Hepatocyte (in vitro differentiated cells): ENCODE results near the gene TRAPPC12. TPM values are rescaled to one million over a fixed set of nuclear protein-coding genes. Genes with fewer than 3 reads are reported as not detected.
A peak's percentile ranks its signal among the peaks of the same experiment; 100 is the strongest.

Experiments
- DNase-seq: peaks from one replicate; pipeline ENCODE4 v3.0.0-alpha.2; 2016; ENCODE audit warnings: low spot score
- H2AFZ ChIP-seq: fragments of 200-600 bp; sonication (generic); 2 replicates; pipeline ENCODE4 v1.6.0; 2016; ENCODE audit warnings: antibody characterized with exemption, mild to moderate bottlenecking
- H3K27ac ChIP-seq: fragments of 200-600 bp; sonication (generic); 2 replicates; pipeline ENCODE4 v1.5.1; 2016; ENCODE audit warnings: mild to moderate bottlenecking
- H3K27me3 ChIP-seq: fragments of 200-600 bp; sonication (generic); 2 replicates; pipeline ENCODE4 v1.6.1; 2016
- H3K36me3 ChIP-seq: fragments of 200-600 bp; sonication (generic); replicated peaks from 2 replicates; pipeline ENCODE4 v1.5.1; 2016; ENCODE audit warnings: low read depth; ENCODE audit not compliant: insufficient read depth
- H3K4me1 ChIP-seq: fragments of 200-600 bp; sonication (generic); 2 replicates; pipeline ENCODE4 v1.5.1; 2016; ENCODE audit warnings: mild to moderate bottlenecking, moderate library complexity; ENCODE audit not compliant: insufficient read depth
- H3K4me2 ChIP-seq: fragments of 200-600 bp; sonication (generic); 2 replicates; pipeline ENCODE4 v1.6.0; 2016
- H3K4me3 ChIP-seq: fragments of 200-600 bp; sonication (generic); 2 replicates; pipeline ENCODE4 v1.5.1; 2016; ENCODE audit warnings: mild to moderate bottlenecking
- H3K79me2 ChIP-seq: fragments of 200-600 bp; sonication (generic); 2 replicates; pipeline ENCODE4 v1.6.0; 2017; ENCODE audit warnings: mild to moderate bottlenecking
- H3K9me2 ChIP-seq: fragments of 200-600 bp; sonication (generic); replicated peaks from 2 replicates; pipeline ENCODE4 v1.6.0; 2017; ENCODE audit warnings: mild to moderate bottlenecking; ENCODE audit not compliant: insufficient read depth
- H3K9me3 ChIP-seq: fragments of 200-600 bp; sonication (generic); 2 replicates; pipeline ENCODE4 v1.5.1; 2016; ENCODE audit warnings: low read depth, mild to moderate bottlenecking
- H4K20me1 ChIP-seq: fragments of 200-600 bp; sonication (generic); 2 replicates; pipeline ENCODE4 v1.6.0; 2016; ENCODE audit warnings: mild to moderate bottlenecking; ENCODE audit not compliant: insufficient read depth, poor library complexity, severe bottlenecking
- CTCF ChIP-seq: fragments of 200-600 bp; sonication (generic); IDR thresholded peaks from 2 replicates; pipeline ENCODE4 v1.5.1; 2016; ENCODE audit warnings: antibody characterized with exemption, mild to moderate bottlenecking; ENCODE audit not compliant: poor library complexity
- EZH2 ChIP-seq: fragments of 200-600 bp; sonication (generic); IDR thresholded peaks from 2 replicates; pipeline ENCODE4 v1.6.1; 2016; ENCODE audit warnings: antibody characterized with exemption, mild to moderate bottlenecking, borderline replicate concordance
- EZH2phosphoT487 ChIP-seq: fragments of 200-600 bp; sonication (generic); IDR thresholded peaks from one replicate; pipeline ENCODE4 v1.6.1; 2018; ENCODE audit warnings: antibody characterized with exemption, mild to moderate bottlenecking, low read depth, moderate library complexity; ENCODE audit not compliant: unreplicated experiment, severe bottlenecking
- WGBS: methylation state at CpG from one replicate; pipeline ENCODE4 v1.1.6; 2016; ENCODE audit warnings: low lambda C conversion rate; ENCODE audit errors: missing lambda C conversion rate; 5-methylcytosine and 5-hydroxymethylcytosine counted together
- polyA plus RNA-seq: library from polyadenylated mRNA; unstranded; fragments of >200 nt; fragmentation: Nextera tagmentation; extraction: Ambion mirVana; gene quantifications from 2 replicates; pipeline ENCODE4 v1.2.1, GENCODE V29; 2016
- total RNA-seq: library from RNA; depleted of rRNA; stranded (reverse); fragments of >200 nt; gene quantifications from 2 replicates; pipeline ENCODE4 v1.2.3, GENCODE V29; 2014

TRAPPC12 gene
- total and polyA plus RNA-seq, 2 experiments from 2014 or later, result 49.3 to 61.2 TPM

DNA sequence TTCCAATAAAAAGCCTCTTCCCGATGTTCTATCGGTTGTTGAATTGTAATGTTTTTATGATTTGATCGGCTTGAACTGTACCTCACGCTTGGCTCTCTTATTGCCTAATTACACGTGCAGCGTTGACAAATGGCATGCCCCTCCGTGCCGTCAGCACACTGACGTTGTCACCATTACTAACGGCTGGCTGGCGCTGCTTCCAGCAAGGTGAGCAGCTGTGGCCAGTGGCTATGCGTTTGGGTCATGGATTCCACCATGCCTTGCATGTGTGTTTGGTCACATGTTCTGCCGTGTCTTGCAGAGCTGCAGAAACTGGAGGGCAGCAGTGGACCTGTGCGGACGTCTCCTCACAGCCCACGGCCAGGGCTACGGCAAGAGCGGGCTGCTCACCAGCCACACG is 42.1 kb downstream of the TRAPPC12 start:
- H3K9me2 ChIP-seq, result no peaks in the 10 kb centered on the region
- no peaks in the 10 kb centered on the region for H4K20me1 ChIP-seq
- no peaks in the 10 kb centered on the region for H3K4me1 ChIP-seq
- no peak for TF ChIP-seq EZH2
- no peak for TF ChIP-seq EZH2phosphoT487
- TF ChIP-seq CTCF, result no peak
- 96% methylated on average over 19 of the region's 19 CpGs for WGBS
- no peaks in the 10 kb centered on the region for H3K79me2 ChIP-seq
- H3K4me3 ChIP-seq, result no peak overlapping the region
- H2AFZ ChIP-seq, result no peak overlapping the region
- no peak overlapping the region for H3K4me2 ChIP-seq
- H3K36me3 ChIP-seq, result no peaks in the 10 kb centered on the region
- H3K27ac ChIP-seq, result no peak overlapping the region
- no peak for DNase-seq
- no peaks in the 10 kb centered on the region for H3K9me3 ChIP-seq
- H3K27me3 ChIP-seq, result no peaks in the 10 kb centered on the region

DNA sequence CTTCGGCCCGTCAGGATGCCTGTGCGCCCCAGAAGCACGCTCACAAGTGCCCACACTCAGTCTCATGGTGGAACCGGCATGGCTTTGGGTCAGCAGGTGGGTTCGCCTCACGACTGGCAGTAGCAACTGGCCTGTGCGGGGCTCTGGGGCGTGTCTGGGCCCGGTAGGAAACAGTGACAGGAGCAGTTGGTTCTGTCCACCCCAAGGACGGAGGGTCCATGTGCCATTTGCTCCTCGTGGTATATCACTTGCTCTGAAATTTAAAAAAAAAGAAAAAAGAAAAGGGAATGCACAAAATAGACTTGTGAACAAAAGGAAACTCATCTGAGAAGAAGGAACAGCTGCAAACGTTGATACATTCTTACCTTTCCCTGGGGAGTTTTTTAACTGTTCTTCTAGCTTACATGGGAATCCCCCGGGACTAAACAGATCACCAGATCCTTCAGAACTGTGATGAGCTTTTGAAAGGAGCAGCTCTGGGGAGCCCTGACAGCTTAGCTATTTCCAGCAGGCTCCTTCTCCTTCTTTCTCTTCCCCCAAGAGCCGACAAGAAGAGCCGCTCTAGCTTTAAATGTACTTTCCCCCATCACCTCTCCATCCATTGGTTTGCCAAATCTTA is 42.8 kb downstream of the TRAPPC12 start:
- Histone ChIP-seq H3K4me1 (no peaks in the 10 kb centered on the region), H4K20me1 (no peaks in the 10 kb centered on the region), H3K27me3 (no peaks in the 10 kb centered on the region), H3K9me2 (no peaks in the 10 kb centered on the region), H3K4me2 (no peak overlapping the region), H3K4me3 (no peak overlapping the region), H3K27ac (no peak overlapping the region), H3K36me3 (no peaks in the 10 kb centered on the region), H2AFZ (no peak overlapping the region), H3K9me3 (no peaks in the 10 kb centered on the region), H3K79me2 (no peaks in the 10 kb centered on the region)
- 92% methylated on average over 16 of the region's 16 CpGs for WGBS
- no peak for DNase-seq
- TF ChIP-seq EZH2, result no peak
- no peak for TF ChIP-seq EZH2phosphoT487
- TF ChIP-seq CTCF, result no peak

DNA sequence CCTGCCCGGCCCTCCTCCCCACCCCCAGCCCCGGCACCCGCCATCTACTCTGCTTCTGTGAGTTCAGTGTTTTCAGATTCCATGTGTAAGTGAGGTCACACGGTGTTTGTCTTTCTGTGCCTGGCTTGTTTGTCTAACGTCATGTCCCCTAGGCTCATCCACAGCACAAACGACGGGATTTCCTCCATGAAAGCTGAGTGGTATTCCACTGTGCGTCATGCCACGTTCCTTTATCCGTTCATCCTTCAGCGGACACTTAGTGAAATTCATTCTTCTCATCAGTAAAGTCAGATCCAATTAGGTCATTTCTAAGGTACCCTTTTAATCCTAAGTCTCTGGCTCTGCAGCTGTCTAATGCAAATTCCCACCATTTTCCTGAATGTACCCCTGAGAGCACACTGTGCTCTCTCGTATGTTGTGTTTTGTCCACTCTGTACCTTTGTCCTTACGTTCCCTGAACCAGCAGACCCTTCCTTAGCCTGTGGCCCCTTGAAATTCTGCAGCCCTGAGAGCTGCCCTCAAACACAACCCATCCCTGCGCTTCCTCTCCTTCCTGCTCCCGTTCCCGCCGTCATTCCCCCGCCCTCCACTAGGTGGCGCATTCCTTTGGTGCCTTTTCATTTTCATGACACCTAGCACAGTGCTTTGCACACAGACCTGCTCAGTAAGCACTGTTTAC is 44.1 kb downstream of the TRAPPC12 start:
- DNase-seq, result peak; percentile 47
- H2AFZ ChIP-seq, result no peak overlapping the region

More for the DNA sequence above, 44.1 kb downstream of the TRAPPC12 start:
- Histone ChIP-seq H3K27me3 (no peaks in the 10 kb centered on the region), H3K4me2 (no peak overlapping the region), H3K27ac (no peak overlapping the region), H3K4me1 (no peaks in the 10 kb centered on the region), H3K79me2 (no peaks in the 10 kb centered on the region), H3K4me3 (no peak overlapping the region), H3K9me2 (no peaks in the 10 kb centered on the region), H3K36me3 (no peaks in the 10 kb centered on the region), H3K9me3 (no peaks in the 10 kb centered on the region), H4K20me1 (no peaks in the 10 kb centered on the region)
- TF ChIP-seq EZH2 (no peak), CTCF (peak; percentile 88)
- WGBS, result 70% methylated on average over 19 of the region's 19 CpGs
